HG02840 (cell line): Measurements from ENCODE around the gene SLC35E2B.
"Not testable (repeated sequence)": the region's sequence is repeated elsewhere in the genome, so short reads cannot be mapped to it uniquely, and the experiment has no call there.

Experiments
- ATAC-seq: cut with Tn5 transposase; IDR thresholded peaks from one replicate; pipeline ENCODE4 v1.9.1; 2021; ENCODE audit warnings: mild to moderate bottlenecking, moderate library complexity, moderate number of reproducible peaks; ENCODE audit not compliant: unreplicated experiment, low FRiP score

Gene SLC35E2B

DNA sequence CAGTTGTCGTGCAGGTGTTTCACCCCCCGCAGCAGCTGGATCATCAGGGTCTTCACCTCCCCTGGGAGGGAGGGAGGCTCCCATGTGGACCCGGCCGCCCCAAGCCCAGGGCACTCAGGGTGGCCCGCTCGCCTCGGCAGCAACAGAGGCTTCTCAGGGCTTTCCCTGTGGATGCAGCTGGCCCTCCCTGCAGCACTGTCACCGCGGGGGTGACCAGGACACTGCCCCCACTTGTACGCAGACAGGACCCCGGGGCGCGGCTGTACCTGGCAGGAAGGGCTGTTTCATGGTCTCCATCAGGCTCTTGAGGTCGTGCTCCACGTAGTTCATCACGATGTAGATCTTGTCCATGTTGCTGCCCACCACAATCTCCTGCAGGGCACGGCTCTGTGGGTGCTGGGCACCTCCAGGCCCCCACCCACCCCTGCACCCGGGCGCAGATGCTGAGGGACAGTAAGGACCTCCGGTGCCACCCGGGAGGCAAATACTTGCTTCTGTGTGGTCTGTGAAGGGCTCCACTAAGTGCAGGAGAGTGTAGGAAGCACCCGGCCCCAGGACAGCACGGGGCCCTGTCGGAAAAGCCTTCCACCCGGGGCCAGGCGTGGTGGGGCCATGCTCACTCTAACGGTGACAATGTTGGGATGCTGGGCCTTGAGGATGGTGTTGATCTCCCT is 11.8 kb upstream of the SLC35E2B start:
- ATAC-seq: not testable (repeated sequence)

DNA sequence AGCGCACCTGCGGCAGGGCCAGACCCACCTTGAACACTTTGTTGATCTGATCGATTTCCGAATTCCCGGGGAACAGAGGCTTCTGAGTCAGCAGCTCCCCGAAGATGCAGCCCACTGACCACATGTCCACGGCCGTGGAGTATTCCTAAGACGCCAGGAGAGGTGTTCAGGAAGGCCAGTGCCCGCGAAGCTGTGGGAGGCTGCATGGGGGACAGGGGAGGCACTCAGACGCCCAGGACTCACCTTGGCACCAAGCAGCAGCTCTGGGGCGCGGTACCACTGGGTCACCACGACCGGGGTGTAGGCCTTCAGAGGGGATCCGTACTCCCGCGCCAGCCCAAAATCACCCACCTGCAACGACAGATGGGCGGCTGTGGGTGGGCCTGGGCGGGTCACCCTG is 11.2 kb upstream of the SLC35E2B start:
- no peak for ATAC-seq

DNA sequence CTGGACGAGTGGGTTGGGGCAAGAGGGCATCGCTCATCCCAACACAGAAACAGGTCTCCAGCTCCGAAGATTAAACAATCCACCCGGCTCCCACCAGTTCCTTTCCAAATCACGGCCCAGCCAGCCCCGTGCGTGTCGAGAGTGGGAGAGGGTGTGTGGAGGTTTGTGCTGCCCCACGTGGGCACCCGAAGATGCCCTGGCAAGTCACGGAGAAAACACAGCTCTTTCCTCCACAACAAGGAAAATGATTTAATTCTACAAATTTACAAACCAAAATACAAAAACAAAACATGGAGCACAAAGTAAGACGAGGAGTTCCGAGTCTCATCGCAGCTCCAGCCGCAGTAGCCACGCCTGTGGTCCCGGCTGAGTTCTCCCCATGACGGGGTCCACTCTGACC is 9.9 kb upstream of the SLC35E2B start:
- ATAC-seq: not testable (repeated sequence)

DNA sequence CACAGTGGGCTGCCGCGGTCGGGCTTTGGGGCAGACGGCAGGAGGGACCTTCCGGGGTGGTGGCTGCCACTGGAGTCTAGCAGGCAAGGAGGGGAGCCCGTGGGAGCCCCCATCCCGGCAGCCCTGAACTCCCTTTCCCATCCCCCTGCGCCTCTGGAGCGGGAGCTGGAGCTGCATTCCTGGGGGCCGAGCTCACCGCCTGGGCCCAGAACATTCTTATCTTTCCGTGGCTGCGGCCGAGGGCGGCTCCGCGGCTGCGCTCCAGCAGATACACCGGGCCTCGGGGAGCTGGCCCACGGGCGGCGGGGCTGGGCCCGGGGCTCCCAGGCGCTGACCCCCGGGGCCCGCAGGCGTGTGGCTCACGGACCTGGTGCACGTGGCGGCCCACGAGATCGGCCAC is 8.0 kb upstream of the SLC35E2B start:
- not testable (repeated sequence) for ATAC-seq

DNA sequence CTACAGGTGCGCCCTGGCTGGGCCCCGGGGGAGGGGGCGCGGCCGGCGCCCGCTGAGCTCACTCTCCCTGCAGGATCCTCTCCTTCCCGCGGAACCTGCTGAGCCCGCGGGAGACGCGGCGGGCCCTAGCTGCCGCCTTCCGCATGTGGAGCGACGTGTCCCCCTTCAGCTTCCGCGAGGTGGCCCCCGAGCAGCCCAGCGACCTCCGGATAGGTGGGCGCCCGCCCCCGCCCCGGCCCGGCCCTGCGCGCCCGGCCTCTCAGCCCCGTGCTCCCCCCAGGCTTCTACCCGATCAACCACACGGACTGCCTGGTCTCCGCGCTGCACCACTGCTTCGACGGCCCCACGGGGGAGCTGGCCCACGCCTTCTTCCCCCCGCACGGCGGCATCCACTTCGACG is 7.5 kb upstream of the SLC35E2B start:
- not testable (repeated sequence) for ATAC-seq

DNA sequence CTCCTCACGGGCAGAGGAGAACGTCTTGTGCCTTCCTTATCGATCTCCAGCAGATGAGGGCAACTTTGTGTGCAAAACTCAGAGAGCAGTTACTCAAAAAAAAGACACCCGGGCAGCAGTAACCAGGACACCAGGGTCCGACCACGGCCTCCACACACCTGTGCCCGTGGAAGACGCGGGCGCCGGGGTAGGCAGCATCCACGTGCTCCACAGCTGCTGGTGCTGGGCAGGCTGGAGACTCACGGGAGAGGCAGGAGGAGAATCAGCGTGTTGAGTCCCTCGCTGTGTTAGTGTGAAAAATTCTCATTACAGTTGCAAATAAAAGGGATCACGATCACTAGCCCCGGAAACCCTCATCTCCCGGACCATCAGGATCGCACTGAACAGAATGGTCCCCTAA is 6.5 kb upstream of the SLC35E2B start:
- ATAC-seq: not testable (repeated sequence)

DNA sequence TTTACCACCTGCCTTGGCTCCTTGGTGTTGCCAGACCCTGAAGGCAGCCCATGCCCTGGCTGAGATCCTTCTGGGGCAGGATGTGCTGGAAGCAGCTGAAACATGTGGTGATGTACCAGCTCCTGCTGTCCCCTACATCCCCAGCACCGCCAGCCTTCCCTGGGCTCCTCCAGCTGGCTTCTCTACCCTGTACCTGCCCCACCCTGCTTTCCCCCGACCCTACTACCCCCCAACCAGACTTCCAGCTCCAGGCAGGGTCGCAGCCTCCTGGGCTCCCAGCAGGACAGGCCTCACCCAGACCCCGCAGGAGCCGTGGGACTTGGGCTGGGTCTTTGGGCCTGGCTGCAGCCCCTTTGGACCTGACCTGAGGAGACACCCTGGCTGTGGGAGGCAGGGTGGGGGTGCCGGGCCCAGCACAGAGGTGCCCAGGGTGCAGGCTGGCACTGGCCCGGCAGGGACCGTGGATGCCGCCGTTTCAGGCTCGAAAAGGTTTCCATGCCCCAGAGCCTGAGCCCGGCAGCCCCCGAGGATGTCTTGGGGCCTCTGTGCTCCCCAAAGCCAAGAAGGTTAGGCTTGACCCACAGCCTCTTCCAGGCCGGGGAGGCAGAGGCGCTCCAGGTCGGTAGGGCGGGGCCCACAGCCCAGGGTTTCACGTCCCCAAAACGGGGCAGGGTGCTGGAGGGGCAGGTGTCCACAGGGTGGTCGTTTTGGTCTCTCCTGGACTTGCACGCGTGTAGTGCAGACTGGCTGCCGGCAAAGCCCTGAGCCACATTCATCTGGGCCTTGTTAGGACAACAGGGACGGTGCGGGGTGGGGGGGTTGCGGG is 5.0 kb upstream of the SLC35E2B start:
- ATAC-seq: not testable (repeated sequence)

DNA sequence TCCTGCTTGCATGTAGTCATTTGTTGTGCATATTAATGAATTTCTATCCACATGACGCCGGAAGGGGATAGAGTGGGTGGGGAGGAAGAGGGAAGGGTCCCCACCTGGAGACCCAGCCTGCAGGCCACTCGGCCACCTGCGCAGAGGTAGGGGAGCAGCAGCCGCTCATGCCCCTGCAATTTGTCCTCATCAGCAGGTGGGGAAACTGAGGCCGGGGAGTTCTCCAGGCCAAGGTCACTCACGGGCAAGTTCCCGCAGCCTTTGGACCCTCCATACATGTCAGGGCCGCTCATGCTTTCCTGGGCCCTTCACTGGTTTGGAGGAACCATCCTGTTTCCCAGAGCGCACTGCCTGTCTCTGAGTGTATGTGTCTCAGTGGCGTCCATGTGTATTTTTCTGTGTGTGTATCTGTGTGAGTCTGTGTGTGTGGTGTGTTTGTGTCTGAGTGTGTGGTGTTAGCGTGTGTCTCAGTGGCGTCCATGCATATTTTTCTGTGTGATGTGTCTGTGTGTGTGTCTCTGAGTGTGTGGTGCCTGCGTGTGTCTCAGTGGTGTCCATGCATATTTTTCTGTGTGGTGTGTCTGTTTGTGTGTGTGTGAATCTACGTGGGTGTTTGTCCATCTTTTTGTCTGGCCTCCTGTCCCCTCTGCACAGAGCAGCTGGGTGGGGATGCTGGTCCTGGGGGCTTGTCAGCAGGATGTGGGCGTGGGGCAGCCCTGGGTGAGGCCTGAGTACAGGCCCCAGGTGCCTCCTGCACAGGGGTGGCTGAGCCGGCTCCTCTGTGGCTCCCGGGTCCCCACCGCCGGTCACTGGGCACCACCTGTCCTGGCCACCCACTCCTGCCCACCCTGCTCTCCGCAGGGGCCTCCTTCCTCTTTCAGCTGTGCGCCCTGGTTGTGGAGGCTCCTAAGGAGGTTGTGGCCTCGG is 4.1 kb upstream of the SLC35E2B start:
- not testable (repeated sequence) for ATAC-seq

DNA sequence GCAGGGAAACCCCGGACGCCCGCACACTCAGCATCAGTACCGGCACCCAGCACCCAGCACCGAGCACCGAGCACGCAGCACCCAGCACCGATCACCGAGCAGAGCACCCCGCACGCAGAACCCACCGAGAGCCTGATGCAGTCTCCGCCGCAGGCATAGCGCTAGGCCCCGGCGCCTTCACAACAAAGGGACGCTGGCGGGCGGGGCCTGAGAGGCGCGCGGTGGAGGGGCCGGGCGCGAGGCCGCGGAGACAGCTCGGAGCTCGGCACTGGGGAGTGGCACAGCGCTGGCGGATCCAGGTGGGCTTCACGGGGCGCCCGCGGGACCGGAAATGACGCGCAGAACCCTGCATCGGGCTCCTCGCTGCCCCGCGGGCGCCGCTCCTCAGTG is 276 bp downstream of the SLC35E2B start:
- peak; percentile 25 for ATAC-seq

DNA sequence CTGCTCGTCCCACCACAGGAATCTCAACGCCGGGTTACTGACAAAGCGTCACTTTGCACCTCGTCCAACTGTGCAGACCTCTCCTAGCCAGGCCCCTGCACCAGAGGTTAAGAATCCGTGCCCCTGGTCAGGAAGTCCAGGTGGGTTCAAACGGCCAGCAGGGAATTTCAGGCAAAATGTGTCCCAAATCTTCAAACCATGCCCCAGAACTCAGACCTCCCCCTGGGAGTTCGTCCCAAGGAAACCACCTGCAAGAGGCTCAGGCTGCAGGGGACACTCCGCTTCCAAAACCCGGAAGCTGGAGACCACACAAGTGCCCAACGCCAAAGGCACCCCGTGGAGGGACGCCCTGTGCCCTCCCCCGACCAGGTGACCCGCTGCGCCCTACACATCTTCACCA is 1.2 kb downstream of the SLC35E2B start:
- not testable (repeated sequence) for ATAC-seq

DNA sequence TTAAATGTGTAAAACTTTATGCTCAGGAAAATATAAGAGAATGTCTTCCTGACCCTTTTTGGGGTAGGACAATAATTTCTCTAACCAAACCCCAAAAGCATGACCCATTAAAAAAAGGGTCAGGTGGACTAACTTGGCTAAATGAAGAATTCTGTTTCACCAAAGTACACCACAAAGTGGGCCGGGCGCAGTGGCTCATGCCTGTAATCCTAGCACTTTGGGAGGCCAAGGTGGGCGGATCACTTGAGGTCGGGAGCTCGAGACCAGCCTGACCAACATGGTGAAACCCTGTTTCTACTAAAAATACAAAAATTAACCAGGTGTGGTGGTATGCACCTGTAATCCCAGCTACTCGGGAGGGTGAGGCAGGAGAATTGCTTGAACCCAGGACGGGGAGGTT is 3.1 kb downstream of the SLC35E2B start:
- ATAC-seq: not testable (repeated sequence)

DNA sequence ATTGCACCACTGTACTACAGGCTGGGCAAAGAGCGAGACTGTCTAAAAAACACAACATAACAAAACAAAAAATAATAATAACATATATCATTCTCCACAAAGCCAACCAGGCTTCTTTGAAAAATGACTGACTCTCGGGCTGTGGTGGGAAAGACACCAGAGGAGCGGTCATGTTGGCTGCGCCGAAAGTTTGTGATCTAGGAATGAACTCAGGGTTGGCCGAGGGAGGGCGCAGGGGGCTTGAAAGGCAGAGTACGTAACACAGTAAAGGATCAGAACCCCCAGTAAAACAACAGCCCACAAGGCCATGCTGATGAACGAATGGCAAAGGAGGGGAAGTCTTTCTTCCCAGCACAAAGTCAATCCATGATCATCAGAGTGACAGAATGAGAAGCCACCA is 4.7 kb downstream of the SLC35E2B start:
- ATAC-seq: no peak

DNA sequence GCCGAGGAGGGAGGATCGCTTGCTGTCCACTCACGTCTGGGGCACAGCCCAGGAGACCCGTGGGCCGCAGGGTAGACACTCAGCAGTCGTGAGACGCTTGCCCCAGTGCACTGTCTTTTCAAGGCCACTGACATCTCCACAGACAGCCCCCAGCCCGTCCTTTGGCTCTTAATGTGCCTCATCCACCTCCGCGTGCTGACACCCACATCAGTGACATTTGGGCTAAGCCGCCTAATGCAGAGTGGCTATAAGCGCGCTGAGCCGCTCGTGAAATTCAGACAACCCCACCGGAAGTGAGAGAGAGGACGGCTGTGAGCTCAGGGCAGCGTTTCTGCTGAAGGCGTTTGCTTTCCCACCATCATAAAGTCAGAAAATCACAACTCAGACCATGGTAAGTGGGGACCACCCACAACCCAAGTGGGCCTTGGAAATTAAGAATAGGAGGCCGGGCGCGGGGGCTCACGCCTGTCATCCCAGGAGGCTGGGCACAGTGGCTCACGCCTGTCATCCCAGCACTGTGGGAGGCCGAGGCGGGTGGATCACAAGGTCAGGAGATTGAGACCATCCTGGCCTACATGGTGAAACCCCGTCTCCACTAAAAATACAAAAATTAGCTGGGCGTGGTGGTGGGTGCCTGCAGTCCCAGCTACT is 8.4 kb downstream of the SLC35E2B start:
- ATAC-seq: no peak

DNA sequence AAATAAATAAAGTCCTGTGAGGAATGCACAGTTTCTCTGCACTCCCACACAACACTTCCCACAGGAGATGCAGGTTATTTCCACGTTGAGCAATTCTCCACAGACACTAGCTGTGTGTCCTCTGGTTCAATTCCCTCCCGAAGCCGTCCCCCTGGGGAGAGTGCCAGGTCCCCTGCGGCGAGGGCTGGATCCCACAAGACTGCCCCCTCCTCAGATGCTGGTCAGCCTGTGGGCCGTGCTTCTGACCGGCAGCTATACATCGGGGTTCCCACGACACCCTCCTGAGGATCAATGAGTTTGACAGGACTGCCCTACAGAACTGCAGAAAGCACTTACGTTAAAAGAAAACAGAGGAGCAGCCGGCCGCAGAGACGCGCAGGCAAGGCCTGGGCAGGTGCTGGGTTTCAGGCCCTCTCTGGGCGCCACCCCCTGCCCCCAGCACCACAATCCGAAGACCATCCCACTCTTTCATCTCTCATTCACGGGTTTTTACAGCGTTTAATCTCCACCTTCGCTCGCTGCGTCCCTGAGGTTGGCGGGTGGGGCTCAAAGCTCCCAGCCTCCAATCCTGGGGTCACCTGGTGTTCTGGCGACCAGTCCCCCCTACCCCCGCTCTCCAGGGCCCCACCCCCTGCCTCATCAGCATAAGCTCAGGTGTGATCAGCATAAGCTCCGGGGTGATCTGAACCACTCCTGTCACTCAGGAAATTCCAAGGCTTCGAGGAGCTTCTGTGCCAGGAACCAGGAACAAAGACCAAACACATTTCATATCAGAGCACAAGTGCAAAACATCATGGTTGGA is 9.3 kb downstream of the SLC35E2B start:
- ATAC-seq: no peak

DNA sequence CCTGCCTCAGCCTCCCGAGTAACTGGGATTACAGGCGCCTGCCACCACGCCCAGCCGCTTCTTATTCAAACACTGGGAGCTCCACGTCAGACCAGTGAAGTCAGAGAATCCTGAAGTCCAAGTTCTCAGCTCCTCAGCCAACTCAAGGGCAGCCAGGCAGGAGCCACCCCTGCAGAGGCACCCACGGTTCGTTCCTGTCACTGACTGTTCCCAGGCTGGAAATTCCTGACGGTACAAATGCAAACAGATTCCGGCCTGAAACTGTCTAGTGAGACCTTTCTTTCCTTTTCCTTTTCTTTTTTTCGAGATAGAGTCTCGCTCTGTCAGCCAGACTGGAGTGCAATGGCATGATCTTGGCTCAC is 11.7 kb downstream of the SLC35E2B start:
- no peak for ATAC-seq

DNA sequence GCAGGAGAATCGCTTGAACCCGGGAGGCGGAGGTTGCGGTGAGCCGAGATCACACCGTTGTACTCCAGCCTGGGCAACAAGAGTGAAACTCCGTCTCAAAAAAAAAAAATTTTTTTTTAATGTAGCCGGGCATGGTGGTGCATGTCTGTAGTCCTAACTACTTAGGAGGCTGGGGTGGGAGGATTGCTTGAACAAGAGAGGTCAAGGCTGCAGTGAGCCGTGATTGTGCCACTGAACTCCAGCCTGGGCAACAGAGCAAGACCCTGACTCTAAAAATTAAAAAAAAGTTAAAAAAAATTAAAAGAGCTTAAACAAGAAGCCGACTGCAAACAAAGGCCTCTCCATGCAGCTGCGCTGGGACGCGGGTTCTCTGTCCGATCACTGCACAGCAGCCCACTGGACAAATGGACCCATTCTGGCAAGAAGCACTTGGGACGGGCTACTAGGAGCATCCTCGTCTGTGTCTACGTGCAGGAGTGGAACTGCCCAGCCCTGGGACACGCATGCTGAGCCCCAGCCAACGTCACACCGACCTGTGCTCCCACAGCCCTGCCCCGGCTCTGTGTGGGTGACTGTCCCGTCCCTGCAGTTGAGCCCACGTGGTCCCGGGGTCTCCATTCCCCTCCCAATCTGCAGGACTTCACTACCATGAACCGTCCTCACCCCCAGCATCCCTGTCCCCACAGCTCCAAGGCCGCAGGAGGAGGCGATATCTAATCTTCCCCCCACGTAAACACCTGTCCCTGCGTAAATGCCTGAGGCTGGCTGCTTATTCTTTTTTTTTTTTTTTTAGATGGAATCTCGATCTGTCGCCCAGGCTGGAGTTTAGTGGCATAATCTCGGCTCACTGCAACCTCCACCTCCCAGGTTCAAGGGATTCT is 12.3 kb downstream of the SLC35E2B start:
- ATAC-seq: no peak

DNA sequence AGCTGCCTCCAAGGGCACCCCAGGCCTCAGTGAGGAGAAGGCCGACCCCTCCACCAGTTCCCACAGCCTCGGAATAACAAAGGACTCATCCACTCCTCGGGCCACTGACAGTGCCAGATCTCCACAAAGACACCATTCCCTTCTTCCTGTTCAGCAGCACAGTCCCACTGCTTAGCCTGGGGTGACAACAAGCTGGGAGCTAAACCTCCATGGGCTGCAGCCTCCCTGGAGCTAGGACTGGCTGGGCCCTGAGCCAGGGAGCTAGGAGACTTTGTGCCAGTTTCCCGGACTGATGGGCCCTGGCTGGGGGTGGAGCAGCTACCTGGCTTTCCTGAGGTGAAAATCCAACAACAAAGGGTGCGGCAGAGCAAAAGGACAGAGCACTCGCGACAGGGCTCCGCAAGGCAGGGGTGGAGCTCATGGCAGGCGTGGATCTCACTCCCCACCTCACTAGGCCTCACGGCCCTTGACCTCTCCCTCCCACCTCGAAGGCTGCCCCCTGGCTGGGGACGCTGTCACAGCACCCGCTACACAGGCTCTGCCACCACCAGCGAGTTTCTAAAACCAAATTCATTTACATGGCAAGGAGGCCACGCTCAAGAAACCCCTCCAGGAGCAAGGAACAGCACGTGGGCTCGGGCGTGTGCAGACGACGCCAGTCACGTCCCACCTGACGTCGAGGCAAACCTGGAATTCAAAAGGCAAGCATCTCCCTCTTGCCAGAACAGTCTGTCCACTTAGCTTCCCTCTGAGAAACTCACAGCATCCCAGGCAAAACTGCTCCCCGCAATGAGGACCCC is 13.8 kb downstream of the SLC35E2B start:
- ATAC-seq: no peak
